Gastroesophageal sphincter (tissue), 4 donors: ENCODE measurements around the gene EBP. TPM values are rescaled to one million over a fixed set of nuclear protein-coding genes. Genes with fewer than 3 reads are reported as not detected.

Experiments used
- ATAC-seq: fragments of 150-250 bp; one replicate; pipeline ENCODE4 v1.9.1; 2016; ENCODE audit warnings: mild to moderate bottlenecking, moderate library complexity
- H3K27ac ChIP-seq, 4 donors: fragments of 200-600 bp; sonication (generic) in 3 of 4; 1 replicate in 3 of 4; 2 replicates in 1 of 4; pipeline ENCODE4 v1.5.1; 2016 to 2019
- H3K27me3 ChIP-seq: fragments of 200-600 bp; sonication (generic); one replicate; pipeline ENCODE4 v1.5.1; 2019
- H3K36me3 ChIP-seq, 2 donors: fragments of 200-600 bp; sonication (generic); one replicate each; pipeline ENCODE4 v1.5.1; 2019; ENCODE audit warnings: control low read depth in 1 of 2
- H3K4me1 ChIP-seq, 3 donors: fragments of 200-600 bp; sonication (generic); 1 replicate in 2 of 3; 2 replicates in 1 of 3; pipeline ENCODE4 v1.5.1; 2016 to 2019; ENCODE audit warnings: control low read depth in 2 of 3
- H3K4me3 ChIP-seq, 2 donors: fragments of 200-600 bp; sonication (generic); one replicate each; pipeline ENCODE4 v1.5.1; 2019; ENCODE audit warnings: mild to moderate bottlenecking in 1 of 2, moderate library complexity in 1 of 2
- H3K9me3 ChIP-seq, 3 donors: fragments of 200-600 bp; sonication (generic); one replicate each; pipeline ENCODE4 v1.5.1; 2017 to 2019; ENCODE audit warnings: control low read depth in 2 of 3
- CTCF ChIP-seq, 4 experiments: fragments of 200-600 bp in 2 of 4; fragments of 450-650 bp in 2 of 4; sonication (generic) in 1 of 4; IDR thresholded peaks; one replicate each; pipeline ENCODE4 v1.5.1; 2017 to 2019; ENCODE audit warnings: antibody characterized with exemption in 4 of 4, mild to moderate bottlenecking in 2 of 4, moderate library complexity in 2 of 4
- EP300 ChIP-seq: sonication (generic); formaldehyde crosslinking; IDR thresholded peaks from one replicate; pipeline ENCODE4 v1.6.1; 2017; ENCODE audit warnings: antibody characterized with exemption, mild to moderate bottlenecking
- POLR2A ChIP-seq, 2 donors: fragments of 450-650 bp; IDR thresholded peaks; one replicate each; pipeline ENCODE4 v1.6.1; 2017; ENCODE audit warnings: antibody characterized with exemption in 2 of 2, mild to moderate bottlenecking in 2 of 2, moderate library complexity in 1 of 2
- POLR2AphosphoS5 ChIP-seq: sonication (generic); formaldehyde crosslinking; IDR thresholded peaks from one replicate; pipeline ENCODE4 v1.6.1; 2017; ENCODE audit warnings: antibody characterized with exemption
- whole genome bisulfite sequencing, 2 donors: methylation state at CpG; one replicate each; pipeline ENCODE4 v1.1.5; 2018; ENCODE audit warnings: low coverage in 1 of 2; 5-methylcytosine and 5-hydroxymethylcytosine counted together
- total RNA-seq, 4 donors: library from RNA; depleted of rRNA; stranded (reverse); fragments of >200 nt; gene quantifications; one replicate each; pipeline ENCODE4 v1.1.0, GENCODE V29; 2016

EBP gene
- total RNA-seq, 4 donors from 2014 or later, result 12.9 to 17.7 (median 14.5) TPM

DNA sequence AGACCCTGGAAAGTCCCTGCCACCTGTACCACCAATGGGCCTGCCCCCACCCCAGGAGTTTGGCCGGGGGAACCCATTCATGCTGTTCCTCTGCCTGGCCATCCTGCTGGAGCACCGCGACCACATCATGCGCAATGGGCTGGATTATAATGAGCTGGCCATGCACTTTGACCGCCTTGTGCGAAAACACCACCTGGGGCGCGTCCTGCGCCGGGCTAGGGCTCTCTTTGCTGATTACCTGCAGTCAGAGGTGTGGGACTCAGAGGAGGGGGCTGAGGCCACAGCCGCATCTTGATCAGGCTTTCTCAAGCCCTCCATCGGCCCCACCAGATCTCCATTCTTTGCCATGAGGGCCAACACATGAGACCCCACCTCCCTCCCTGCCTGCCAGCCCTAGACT lies 39.1 kb downstream of the EBP start:
- no peak overlapping the region for H3K27ac ChIP-seq
- H3K4me3 ChIP-seq, result no peak overlapping the region
- no peaks in the 10 kb centered on the region for H3K27me3 ChIP-seq
- H3K4me1 ChIP-seq, result no peaks in the 10 kb centered on the region
- no peak for ATAC-seq
- H3K9me3 ChIP-seq, result no peaks in the 10 kb centered on the region
- H3K36me3 ChIP-seq, result peaks cover 0 to 56% of the 10 kb centered on the region in 2 donors
- TF ChIP-seq POLR2A (IDR thresholded peaks at IDR 0.05), result no peak
- no peak for TF ChIP-seq POLR2AphosphoS5
- TF ChIP-seq EP300, result no peak
- TF ChIP-seq CTCF (IDR thresholded peaks at IDR 0.05), result no peak
- WGBS, 2 donors, result no CpG with 5 or more reads among the region's 12 CpGs

DNA sequence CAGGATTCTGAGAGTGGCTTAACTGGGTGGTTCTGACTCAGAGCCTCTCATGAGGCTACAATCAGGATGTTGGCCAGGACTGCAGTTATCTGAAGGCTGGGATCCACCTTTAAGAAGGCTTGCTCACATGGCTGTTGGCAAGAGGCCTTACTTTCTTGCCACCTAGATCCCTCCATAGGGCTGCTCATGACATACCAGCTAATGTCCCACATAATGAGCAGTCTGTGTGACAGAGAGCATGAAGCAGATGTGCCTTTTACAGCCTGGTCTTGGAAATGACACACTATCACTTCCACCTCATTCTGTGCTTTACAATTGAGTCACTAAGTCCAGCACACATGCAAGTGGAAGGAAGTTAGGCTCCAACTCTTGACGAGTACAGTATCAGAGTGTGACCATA lies 48.4 kb downstream of the EBP start:
- TF ChIP-seq POLR2AphosphoS5, result no peak
- TF ChIP-seq CTCF (IDR thresholded peaks at IDR 0.05), result no peak
- no peak for TF ChIP-seq EP300
- no peak for TF ChIP-seq POLR2A (IDR thresholded peaks at IDR 0.05)
- Histone ChIP-seq H3K4me3 (no peak overlapping the region), H3K27me3 (no peaks in the 10 kb centered on the region), H3K36me3 (no peaks in the 10 kb centered on the region), H3K27ac (no peak overlapping the region), H3K9me3 (no peaks in the 10 kb centered on the region), H3K4me1 (no peaks in the 10 kb centered on the region)
- WGBS, 2 donors, result 50 to 80% methylated on average over 1 of the region's 1 CpG
- no peak for ATAC-seq

DNA sequence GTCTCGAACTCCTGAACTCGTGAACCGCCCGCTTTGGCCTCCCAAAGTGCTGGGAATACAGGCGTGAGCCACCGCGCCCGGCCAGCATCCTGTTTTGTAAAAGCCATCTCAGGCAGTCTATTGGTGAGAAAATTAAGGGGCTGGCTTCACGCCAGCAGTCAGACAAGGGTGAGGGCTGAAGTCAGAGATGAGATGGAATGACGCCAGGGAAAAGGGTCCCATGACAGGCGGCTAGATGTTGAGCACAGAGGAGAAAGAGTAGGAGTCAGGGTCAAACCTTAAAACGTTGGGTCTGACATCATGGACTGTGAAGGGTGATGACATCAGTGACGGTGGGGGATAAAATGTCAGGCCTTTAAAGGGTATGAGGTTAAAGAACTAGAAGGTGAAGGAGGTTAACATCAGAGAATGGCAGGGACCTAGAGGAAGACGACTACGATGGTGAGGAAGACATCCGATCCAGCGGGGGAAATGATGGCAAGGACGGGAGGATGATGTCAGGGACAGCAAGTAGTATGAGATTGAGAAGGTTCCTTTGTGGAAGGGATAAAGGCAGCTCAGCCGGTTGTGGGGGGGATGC lies 52.2 kb downstream of the EBP start:
- TF ChIP-seq POLR2A (IDR thresholded peaks at IDR 0.05) (no peak), CTCF (IDR thresholded peaks at IDR 0.05) (no peak), EP300 (no peak), POLR2AphosphoS5 (no peak)
- Histone ChIP-seq H3K4me3 (peak overlapping the region; percentile 59 to 75), H3K27ac (peak overlapping the region; percentile 94 to 98 (median 97)), H3K36me3 (peaks cover 3 to 37% of the 10 kb centered on the region in 2 donors), H3K4me1 (peaks cover 6 to 16% (median 13%) of the 10 kb centered on the region in 3 donors), H3K9me3 (no peaks in the 10 kb centered on the region), H3K27me3 (no peaks in the 10 kb centered on the region)
- ATAC-seq, result peak; percentile 22
- 0 to 52% methylated on average over 8 to 10 of the region's 19 CpGs for WGBS, 2 donors

GRCh38 chrX:48574270-48575266 lies 53.0 kb downstream of the EBP start, which contains the start of gene RBM3:
RBM3 (plus strand) TSS chrX:48574484; CDS start chrX:48575181, 697 bp downstream.
- Histone ChIP-seq H3K27ac (peak within 1 kb of the TSS; percentile 94 to 98 (median 97)), H3K4me3 (peak within 1 kb of the TSS; percentile 59 to 75), H3K9me3 (no peaks in the 10 kb centered on the region), H3K36me3 (peaks cover 3 to 45% of the 10 kb centered on the region in 2 donors), H3K27me3 (no peaks in the 10 kb centered on the region), H3K4me1 (peaks cover 6 to 16% (median 13%) of the 10 kb centered on the region in 3 donors)
- peak; percentile 98 for ATAC-seq
- TF ChIP-seq EP300 (no peak), POLR2AphosphoS5 (peak; percentile 97), POLR2A (IDR thresholded peaks at IDR 0.05) (peak; percentile 76 to 86), CTCF (IDR thresholded peaks at IDR 0.05) (peak in 3 of 4 experiments; percentile 37 to 50 (median 50))
- WGBS, 2 donors, result 39% methylated on average over 21 of the region's 71 CpGs; no CpG with 5 or more reads in 1 of the 2 donors
